HG03565 (cell line): ENCODE measurements around the gene ST6GALNAC5.
"Not testable (repeated sequence)": the region's sequence is repeated elsewhere in the genome, so short reads cannot be mapped to it uniquely, and the experiment has no call there.

Experiments used
- ATAC-seq: cut with Tn5 transposase; IDR thresholded peaks from one replicate; pipeline ENCODE4 v1.9.1; 2021; ENCODE audit warnings: mild to moderate bottlenecking, moderate library complexity; ENCODE audit not compliant: unreplicated experiment

Gene ST6GALNAC5

DNA sequence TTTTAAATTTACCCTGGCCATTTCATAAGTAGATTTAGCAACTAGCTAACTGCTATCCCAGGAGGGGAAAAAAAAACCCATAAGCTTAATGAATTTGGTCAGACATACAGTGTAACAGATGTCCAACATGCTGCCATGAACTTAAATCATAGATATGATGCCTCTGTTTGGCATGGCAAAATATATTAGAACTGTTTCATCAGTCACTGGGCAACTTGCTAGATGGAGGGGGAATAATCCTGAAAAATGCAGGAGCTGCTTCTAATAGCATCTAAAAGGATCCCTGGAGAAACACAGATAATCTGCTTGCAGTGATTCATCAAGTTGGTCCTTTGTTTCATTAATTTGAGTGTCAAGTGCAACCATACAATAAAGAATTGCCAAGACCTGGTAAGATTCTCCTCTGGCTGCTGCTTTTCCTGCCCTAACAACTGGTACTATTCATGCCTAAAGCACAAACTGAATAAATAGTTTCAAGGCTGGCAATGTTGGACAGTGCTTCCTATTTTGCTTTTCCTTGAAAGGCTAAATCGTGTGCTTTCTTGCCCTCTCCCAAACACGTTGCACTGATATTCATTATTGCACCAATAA is 1.5 kb upstream of the ST6GALNAC5 start:
- no peak for ATAC-seq

DNA sequence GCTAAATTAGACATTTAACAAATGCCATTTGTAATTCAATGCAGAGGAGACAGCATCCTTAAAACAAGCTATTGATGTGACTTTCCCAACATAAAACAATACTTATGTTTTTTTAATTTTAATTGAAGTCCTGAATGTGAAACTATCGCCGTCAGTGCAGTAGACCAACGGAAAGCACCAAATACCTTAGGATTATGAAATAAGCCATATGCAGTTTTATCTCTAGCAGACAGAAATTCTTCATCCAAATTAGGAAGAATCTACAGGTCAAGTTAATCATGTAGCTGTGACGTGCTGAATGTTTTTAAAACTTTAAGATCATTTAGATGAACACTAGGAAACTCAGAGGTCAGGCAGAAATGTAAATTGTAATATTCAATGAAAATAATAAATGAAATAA is 714 bp upstream of the ST6GALNAC5 start:
- ATAC-seq: no peak

DNA sequence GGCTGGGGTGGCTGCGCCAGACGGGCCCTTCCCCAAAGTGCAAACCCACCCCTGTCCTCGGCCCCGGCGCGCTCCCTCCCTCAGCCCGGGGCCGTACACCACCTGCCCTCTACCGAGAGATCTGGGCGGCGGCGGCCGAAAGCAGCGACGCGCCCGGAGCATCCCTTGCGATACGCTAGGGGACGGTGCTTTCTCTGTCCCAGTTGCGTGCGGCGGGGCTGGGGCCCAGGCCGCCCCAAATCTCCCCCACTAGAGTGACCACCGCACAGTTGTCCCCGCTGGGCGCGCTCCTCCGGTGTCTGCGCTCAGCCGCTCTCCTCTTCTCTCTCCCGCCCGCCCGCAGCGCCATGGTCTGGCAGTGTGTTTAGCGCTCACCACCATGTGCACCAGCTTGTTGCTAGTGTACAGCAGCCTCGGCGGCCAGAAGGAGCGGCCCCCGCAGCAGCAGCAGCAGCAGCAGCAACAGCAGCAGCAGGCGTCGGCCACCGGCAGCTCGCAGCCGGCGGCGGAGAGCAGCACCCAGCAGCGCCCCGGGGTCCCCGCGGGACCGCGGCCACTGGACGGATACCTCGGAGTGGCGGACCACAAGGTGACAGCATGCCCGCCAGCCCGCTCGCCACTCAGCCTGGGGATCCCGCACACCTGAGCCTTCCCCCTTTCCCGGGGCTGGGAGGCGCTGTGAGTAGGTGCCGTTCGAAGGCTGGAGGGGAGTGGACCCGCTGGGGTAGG is 1.0 kb downstream of the ST6GALNAC5 start:
- ATAC-seq: no peak

DNA sequence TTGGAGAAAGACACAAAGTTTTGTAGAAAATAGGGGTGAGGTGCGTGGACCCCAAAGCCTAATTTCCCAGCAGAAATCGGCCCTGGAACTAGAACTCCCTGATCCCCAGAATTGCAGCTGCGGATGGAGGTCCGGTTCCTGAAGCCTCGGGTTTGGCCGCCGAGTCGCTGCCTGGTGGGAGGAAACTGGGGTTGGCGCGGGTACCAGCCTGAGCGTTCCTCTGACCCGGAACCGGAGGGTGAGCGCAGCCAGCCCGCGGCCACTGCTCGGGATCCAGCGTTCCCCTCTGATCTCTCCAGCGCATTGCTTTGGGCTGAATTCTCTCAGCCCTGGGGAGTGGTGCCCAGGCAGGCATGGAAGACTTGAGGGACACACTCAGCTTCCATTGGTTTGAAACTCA is 1.6 kb downstream of the ST6GALNAC5 start:
- ATAC-seq: no peak

DNA sequence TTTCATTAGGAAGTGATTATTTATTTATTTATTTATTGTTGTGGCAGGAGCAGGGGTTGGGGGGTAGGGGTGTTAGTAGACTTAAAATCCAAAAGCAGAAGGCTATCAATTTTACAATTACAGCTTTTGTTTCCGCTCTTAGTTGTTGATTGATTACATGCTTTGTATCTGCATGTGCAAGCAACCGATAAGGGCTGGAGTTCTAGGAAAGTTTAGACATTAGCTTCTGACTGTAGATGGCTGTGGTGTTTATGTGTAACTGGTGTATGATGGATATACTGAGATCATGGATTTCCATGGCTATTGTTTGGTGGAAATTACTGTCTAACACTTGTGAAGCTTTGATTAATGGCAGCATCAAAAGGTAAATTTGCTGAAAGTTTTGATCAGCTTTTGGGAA is 2.8 kb downstream of the ST6GALNAC5 start:
- ATAC-seq: no peak

- ATAC-seq: peak; percentile 98
These were observed 4.2 kb downstream of the ST6GALNAC5 start for GRCh38 chr1:76871355-76871974.

DNA sequence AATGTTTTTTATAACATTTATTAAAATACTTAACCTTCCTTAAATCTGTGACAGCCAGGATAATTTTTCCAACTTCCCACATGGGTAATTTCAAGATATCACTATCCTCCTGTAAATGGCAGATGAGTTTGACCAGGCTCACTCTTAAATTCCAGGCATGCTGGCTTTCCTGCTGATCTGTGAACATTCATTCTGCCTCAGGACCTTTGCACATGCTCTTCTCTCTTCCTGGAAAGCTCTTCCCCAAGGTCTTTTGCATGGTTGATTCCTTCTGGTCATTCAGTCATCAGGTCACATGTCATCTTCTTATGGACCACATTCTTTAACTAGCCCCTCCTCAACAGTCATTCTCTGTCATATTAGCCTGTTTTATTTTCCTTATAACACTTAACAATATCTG is 5.7 kb downstream of the ST6GALNAC5 start:
- ATAC-seq: no peak

GRCh38 chr1:76876655-76877395 is 9.5 kb downstream of the ST6GALNAC5 start:
- ATAC-seq: no peak

DNA sequence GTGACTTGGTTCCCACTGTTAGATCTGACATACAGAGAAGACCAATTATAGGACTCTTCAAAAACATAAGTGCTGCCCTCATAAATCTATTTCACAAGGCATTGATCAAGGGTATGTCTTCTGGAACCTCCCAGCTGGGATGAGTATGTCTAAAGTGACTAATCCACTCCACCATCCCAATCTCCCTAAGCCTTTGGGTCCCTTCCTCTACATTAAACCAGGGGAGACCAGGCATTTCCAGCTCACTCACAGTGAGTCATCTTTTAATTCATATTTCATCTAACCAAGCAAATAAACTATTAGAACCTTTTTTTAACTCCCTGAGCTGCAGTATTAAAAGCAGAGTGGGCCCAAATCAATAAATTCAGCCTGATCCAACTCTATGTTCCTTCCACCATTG is 11.7 kb downstream of the ST6GALNAC5 start:
- ATAC-seq: not testable (repeated sequence)

- no peak for ATAC-seq
These were observed 14.5 kb downstream of the ST6GALNAC5 start for GRCh38 chr1:76881762-76882161.

DNA sequence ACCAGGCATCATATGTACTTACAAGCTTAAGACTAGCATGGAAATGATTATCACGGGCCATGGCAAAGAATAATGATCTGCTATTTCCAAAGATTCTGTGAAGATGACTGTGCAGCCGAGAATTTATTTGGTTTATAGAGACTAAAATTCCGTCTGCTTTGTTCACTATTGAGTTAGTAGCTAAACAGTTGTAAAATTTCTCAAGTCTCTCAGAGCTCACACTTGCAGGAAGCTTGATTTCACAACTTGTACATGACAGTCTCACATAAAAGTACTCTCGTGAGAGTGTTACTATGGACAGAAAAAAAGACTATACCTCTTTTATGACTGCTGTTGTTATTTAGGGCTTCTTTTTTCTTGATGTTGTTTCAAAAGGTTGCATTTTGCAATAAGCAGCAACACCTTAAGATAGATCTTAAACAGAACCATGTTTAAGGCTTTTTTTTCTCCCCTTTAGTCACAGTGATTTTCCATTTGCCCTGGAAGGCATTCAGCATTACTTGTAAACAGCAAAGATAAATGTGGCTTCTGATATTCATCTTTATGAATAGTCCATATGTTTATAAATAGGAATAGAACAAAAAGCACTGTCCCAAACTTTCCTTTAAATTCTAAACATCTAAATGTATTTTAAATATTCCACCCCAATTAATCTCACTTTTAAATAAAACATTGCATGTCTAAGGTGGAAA is 24.8 kb downstream of the ST6GALNAC5 start:
- ATAC-seq: no peak

- no peak for ATAC-seq
These were observed 25.4 kb downstream of the ST6GALNAC5 start for GRCh38 chr1:76892675-76893074.

GRCh38 chr1:76901158-76901767 is 34.0 kb downstream of the ST6GALNAC5 start:
- ATAC-seq: peak; percentile 98

DNA sequence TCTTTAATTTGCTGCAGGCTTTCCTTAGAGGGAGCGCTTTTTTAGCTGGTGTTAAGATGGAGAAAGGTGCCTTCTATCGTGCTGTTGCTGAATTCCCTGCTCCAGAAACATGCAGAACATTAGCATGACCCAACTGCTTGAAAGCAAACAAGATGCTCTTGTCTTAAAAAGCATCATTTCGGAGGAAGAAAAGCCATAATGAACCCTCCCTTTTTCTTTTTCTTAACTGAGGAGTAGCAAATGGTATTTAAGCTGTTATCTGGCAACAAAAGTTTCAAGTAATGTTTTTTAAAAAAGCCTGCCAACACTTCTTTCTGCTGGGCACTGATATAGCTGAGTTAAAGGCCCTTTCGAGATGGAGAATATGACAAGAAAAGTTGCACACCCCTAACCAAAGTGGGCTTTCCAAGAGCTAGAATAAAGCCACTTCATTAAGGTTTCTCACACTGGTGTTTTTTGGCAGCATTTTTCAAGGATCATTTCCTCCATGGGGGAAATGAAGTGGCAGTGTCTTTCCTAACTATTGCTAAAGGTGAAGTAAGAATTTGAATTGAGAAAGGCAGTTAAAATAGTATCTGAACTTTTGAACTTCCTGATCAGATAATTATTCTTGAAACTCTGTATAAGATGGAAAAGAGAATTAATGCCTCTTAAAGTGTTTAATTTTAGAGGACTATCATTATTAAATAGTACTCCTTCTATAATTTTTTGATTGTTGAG is 38.8 kb downstream of the ST6GALNAC5 start:
- ATAC-seq: no peak

DNA sequence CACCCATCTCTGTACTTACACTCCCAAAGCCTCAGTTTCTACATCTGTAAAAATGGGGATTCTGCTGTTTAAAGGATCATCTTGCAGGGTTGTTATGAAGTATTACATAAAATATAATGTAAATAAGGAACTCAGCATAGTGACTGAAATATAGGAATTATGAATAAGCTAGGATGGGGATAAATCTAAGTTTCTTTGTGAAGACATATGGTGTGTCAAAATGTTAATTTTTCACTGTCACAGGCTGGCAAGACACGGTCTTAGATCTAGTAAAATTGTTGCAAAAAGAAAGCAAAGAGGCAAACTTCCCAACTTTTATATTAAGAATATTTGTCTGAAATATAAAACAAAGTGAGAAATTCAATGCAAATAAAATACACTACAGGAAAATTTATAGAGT is 42.0 kb downstream of the ST6GALNAC5 start:
- no peak for ATAC-seq

DNA sequence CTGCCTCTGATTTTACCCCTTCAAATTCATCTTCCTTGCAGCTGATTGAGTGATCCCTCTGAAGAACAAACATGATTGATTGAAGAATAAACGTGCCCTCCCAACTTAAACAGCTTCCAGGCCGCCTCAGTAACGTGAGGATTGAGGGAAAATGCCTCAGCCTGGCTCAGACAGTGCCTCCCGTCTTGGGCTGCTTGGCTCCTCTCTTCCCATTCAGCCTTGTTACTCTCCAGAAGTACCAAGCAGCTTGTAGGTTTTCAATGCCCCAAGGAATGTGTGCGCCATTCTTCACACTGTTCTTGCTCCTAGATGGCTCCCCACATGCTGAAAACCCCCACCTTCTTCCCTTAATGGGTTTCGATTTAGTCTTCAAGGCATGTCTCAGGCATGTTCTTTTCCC is 51.8 kb downstream of the ST6GALNAC5 start:
- no peak for ATAC-seq

- no peak for ATAC-seq
These were observed 54.3 kb downstream of the ST6GALNAC5 start for GRCh38 chr1:76921590-76921989.

DNA sequence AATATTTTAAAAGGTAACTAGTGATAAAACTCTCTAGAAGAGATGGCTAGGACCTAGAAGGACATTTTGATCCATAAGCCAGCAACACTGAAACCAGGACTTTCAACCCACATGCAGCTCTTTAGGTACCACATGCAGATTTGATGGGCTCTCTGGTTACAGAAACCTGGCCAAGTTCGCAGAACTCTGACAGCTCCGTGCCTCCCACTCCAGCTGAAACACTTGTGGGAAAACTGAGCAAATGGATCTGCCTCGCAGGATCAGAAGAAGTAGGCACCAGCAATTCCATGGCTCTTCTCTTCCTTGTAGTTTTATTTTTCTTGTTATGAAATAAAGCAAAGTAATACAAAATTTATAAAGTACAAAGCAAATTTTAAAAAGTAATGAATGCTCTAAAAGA is 58.5 kb downstream of the ST6GALNAC5 start:
- no peak for ATAC-seq

DNA sequence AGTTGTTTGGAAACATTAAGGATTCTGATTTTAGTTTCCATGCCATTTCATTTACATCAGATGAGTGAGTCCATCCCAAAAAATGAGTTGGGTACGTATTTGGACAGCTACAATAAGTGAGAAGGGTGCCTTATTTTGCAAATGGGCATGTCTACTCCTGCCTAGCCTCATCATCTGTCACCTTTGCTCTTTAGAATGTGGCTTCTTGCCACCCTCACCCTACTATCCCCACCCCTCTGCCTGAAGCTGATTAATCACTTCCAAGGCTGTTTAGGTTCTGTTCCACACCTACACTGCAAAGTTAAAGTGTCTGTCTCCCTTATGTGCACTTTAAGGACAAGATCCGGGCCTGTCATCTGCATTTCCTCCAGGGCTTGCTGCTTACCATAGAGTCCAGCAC is 61.2 kb downstream of the ST6GALNAC5 start:
- ATAC-seq: no peak

- no peak for ATAC-seq
These were observed 61.9 kb downstream of the ST6GALNAC5 start for GRCh38 chr1:76929136-76929535.
